Adipocyte (in vitro differentiated cells): ENCODE data around the gene CD9.
A peak's percentile ranks its signal among the peaks of the same experiment; 100 is the strongest.

ENCODE experiments used
- DNase-seq: peaks from one replicate; pipeline ENCODE4 v3.0.0-alpha.2; 2015; ENCODE audit warnings: low read depth
- H3K27me3 ChIP-seq: replicated peaks from 2 replicates; pipeline ENCODE4 v1.7.0; 2013; ENCODE audit warnings: mild to moderate bottlenecking, low read length, moderate library complexity; ENCODE audit not compliant: control insufficient read depth, insufficient read depth
- H3K36me3 ChIP-seq: 2 replicates; pipeline ENCODE4 v1.7.0; 2013; ENCODE audit warnings: low read length, mild to moderate bottlenecking, moderate library complexity; ENCODE audit not compliant: control insufficient read depth, insufficient read depth, severe bottlenecking
- H3K4me1 ChIP-seq: 2 replicates; pipeline ENCODE4 v1.7.0; 2013; ENCODE audit warnings: mild to moderate bottlenecking, low read length, moderate library complexity; ENCODE audit not compliant: control insufficient read depth, insufficient read depth
- H3K4me3 ChIP-seq: 2 replicates; pipeline ENCODE4 v1.7.0; 2013; ENCODE audit warnings: mild to moderate bottlenecking, low read length, moderate library complexity
- H3K9ac ChIP-seq: 2 replicates; pipeline ENCODE4 v1.7.0; 2013; ENCODE audit warnings: mild to moderate bottlenecking, low read length, moderate library complexity
- H3K9me3 ChIP-seq: 2 replicates; pipeline ENCODE4 v1.7.0; 2013; ENCODE audit warnings: mild to moderate bottlenecking, low read length, moderate library complexity; ENCODE audit not compliant: control insufficient read depth

CD9 gene

DNA sequence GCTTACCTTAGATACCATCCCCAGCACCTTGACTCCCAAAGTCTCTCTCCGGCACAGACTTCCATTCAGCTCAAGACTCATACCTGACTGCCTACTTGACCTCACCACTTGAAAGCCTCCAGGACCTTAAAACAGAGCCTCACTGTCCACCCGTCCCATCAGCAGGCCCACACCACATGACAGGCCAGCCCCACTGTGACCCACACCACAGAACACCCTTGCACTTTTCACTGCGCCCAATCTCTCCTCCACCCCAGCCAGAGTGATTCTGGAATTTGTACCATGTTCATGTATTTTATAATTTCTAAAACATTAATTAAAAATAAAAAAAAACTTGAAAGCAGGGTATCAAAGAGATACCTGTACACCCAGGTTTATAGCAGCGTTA, 82.2 kb downstream of the CD9 start:
- Histone ChIP-seq H3K4me1 (peaks cover 53% of the 10 kb centered on the region), H3K4me3 (no peak overlapping the region), H3K27me3 (no peaks in the 10 kb centered on the region), H3K9me3 (no peaks in the 10 kb centered on the region), H3K9ac (no peak overlapping the region), H3K36me3 (no peaks in the 10 kb centered on the region)
- no peak for DNase-seq

DNA sequence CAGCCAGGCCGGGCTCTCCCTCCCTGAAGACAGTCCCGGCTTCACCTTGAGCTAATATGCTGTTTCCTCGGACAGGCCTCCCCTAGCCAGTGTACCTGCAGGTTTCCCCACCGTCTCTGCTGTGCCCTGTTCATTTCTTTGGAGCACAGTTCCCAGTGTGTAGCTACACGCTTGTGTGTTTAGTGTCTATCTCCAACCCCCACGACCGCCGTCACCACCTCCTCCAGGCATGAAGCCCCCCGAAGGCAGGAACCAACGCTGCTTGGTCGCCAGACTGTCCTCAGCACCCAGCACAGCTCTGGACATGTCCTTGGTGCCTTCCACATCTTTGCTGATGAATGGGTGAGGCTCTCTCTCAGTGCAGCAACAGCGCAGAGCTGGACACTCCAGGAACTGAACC, 84.1 kb downstream of the CD9 start:
- Histone ChIP-seq H3K36me3 (no peaks in the 10 kb centered on the region), H3K4me1 (peaks cover 43% of the 10 kb centered on the region), H3K9ac (peak overlapping the region; percentile 80), H3K4me3 (no peak overlapping the region), H3K27me3 (no peaks in the 10 kb centered on the region), H3K9me3 (no peaks in the 10 kb centered on the region)
- DNase-seq = no peak

- DNase-seq = peak; percentile 91
- Histone ChIP-seq H3K4me1 (peaks cover 35% of the 10 kb centered on the region), H3K36me3 (no peaks in the 10 kb centered on the region), H3K27me3 (no peaks in the 10 kb centered on the region), H3K4me3 (no peak overlapping the region), H3K9me3 (no peaks in the 10 kb centered on the region), H3K9ac (peak overlapping the region; percentile 80)
These were observed 84.9 kb downstream of the CD9 start for GRCh38 chr12:6285063-6285477.

DNA sequence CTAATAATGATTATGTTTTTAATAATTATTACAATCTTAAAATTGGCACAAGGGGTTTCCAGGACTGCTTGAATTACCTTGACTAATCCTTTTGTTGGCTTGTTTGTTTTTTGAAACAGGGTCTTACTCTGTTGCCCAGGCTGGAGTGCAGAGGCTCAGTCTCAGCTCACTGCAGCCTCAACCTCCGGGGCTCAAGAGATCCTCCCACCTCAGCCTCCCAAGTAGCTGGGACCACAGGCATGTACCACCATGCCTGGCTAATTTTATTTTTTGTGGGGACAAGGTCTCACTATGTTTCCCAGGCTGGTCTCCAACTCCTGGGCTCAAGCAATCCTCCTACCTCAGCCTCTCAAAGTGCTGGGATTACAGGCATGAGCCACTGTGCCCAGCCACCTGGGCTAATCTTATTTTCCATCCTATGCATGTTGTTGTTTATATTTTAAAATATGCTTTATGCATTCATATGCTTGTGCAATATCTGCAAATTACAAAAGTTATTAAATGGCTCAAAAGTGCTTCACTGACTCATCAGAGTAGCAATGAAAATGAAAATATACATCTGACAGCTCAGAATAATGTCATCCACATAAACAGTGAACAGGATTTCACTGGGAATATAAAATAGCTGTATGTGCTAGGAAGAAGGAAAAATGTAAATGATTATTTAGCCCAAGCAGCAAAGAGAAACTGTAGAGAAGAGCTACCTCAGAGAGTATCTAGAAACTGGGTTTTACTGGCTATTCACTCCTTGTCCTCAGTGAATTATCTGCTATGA, 85.5 kb downstream of the CD9 start:
- Histone ChIP-seq H3K9ac (peak overlapping the region; percentile 80), H3K4me3 (peak overlapping the region; percentile 32), H3K4me1 (peaks cover 29% of the 10 kb centered on the region), H3K36me3 (no peaks in the 10 kb centered on the region), H3K27me3 (no peaks in the 10 kb centered on the region), H3K9me3 (no peaks in the 10 kb centered on the region)
- peak; percentile 77 for DNase-seq
